GM12875 (cell line): Measurements from ENCODE around the gene PTPRC.

Experiments used
- H3K4me3 ChIP-seq: one replicate; pipeline ENCODE4 v1.5.1; 2011; ENCODE audit warnings: low read depth, low read length, control low read depth
- CTCF ChIP-seq: IDR thresholded peaks from 2 replicates; pipeline ENCODE4 v1.5.1; 2011; ENCODE audit warnings: low read depth, mild to moderate bottlenecking, control low read depth, inconsistent platforms, low read length, moderate library complexity, borderline replicate concordance; ENCODE audit not compliant: insufficient read depth

The PTPRC gene

GRCh38 chr1:198730952-198731351, 92.1 kb downstream of the PTPRC start:
- TF ChIP-seq CTCF, result no peak
- no peak overlapping the region for H3K4me3 ChIP-seq

GRCh38 chr1:198734323-198735008, 95.6 kb downstream of the PTPRC start:
- H3K4me3 ChIP-seq, result no peak overlapping the region
- no peak for TF ChIP-seq CTCF

- H3K4me3 ChIP-seq, result no peak overlapping the region
- no peak for TF ChIP-seq CTCF
These were observed 102.9 kb downstream of the PTPRC start for GRCh38 chr1:198741744-198742143.

GRCh38 chr1:198747127-198747526, 108.3 kb downstream of the PTPRC start:
- TF ChIP-seq CTCF, result no peak
- no peak overlapping the region for H3K4me3 ChIP-seq

- no peak for TF ChIP-seq CTCF
- H3K4me3 ChIP-seq, result no peak overlapping the region
These were observed 110.4 kb downstream of the PTPRC start for GRCh38 chr1:198749279-198749678.

GRCh38 chr1:198750081-198750480, 111.2 kb downstream of the PTPRC start:
- no peak for TF ChIP-seq CTCF
- no peak overlapping the region for H3K4me3 ChIP-seq

GRCh38 chr1:198751741-198752140, 112.9 kb downstream of the PTPRC start:
- TF ChIP-seq CTCF, result no peak
- H3K4me3 ChIP-seq, result no peak overlapping the region
